GM12872 (cell line): ENCODE measurements around the gene ARHGEF17.

Experiments used
- TF ChIP-seq, protein P1 (sequence below): IDR thresholded peaks from 3 replicates; pipeline ENCODE4 v1.5.1; 2011; ENCODE audit warnings: low read depth, mild to moderate bottlenecking, low read length, moderate library complexity; ENCODE audit not compliant: insufficient read depth

The ARHGEF17 gene

DNA sequence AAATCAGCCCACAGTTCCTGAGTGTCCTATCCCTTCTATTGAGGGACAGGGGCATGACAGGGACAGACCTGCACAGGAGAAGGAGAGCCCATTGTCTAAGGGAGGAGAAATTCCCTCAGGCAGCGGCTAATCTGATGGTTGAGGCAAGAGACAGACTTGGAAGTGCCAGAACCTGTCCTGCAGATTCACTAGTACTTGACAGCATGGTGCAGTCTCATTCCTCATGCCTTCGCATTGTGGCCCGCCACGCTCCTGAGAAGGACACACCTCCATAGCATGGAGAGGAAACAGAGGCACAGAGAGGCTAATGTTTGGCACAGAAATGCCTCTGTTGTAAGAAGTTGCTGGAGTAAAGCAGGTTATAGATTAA lies 32.7 kb upstream of the ARHGEF17 start:
- TF ChIP-seq, protein P1, sequence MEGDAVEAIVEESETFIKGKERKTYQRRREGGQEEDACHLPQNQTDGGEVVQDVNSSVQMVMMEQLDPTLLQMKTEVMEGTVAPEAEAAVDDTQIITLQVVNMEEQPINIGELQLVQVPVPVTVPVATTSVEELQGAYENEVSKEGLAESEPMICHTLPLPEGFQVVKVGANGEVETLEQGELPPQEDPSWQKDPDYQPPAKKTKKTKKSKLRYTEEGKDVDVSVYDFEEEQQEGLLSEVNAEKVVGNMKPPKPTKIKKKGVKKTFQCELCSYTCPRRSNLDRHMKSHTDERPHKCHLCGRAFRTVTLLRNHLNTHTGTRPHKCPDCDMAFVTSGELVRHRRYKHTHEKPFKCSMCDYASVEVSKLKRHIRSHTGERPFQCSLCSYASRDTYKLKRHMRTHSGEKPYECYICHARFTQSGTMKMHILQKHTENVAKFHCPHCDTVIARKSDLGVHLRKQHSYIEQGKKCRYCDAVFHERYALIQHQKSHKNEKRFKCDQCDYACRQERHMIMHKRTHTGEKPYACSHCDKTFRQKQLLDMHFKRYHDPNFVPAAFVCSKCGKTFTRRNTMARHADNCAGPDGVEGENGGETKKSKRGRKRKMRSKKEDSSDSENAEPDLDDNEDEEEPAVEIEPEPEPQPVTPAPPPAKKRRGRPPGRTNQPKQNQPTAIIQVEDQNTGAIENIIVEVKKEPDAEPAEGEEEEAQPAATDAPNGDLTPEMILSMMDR: no peak

DNA sequence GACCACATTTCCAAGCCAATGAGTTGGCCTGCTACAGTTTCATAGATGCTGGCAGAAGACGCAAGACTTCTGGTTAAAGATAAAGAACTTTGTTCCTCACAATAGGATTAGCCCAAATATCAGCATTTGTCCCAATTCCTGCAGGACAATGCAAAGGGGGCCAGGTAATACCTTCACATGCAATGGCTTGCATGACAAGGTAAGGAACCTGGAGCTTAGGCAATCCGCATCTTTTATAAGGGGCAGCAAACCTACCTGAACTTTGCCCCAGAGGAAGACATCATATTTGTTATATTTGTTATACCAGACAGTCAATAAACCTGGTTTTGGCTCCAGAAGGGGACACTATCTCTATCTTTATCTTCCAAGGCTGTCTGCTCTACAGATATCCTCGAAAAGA lies 30.6 kb upstream of the ARHGEF17 start:
- TF ChIP-seq, protein P1: no peak

DNA sequence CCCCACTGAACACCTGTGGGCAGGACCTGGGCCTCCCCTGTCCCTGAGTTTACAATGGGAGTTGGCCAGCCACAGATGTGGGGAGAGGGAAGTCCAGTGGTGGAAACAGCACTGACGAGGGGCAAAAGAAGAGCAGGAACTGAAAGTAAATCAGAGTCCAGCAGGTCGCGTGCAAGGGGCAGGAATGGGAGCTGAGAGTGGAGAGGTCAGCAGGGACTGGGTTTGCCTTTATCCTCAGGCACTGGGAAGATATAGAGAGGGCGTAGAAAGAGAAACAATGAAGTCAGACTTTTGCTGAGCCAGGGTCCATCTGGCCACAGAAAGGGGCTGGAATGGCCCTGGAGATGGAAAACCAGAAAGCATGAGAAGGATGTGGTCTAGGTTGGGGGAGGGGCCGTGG lies 27.4 kb upstream of the ARHGEF17 start:
- TF ChIP-seq, protein P1: no peak

GRCh38 chr11:73281201-73281741 lies 26.8 kb upstream of the ARHGEF17 start:
- TF ChIP-seq, protein P1: no peak

DNA sequence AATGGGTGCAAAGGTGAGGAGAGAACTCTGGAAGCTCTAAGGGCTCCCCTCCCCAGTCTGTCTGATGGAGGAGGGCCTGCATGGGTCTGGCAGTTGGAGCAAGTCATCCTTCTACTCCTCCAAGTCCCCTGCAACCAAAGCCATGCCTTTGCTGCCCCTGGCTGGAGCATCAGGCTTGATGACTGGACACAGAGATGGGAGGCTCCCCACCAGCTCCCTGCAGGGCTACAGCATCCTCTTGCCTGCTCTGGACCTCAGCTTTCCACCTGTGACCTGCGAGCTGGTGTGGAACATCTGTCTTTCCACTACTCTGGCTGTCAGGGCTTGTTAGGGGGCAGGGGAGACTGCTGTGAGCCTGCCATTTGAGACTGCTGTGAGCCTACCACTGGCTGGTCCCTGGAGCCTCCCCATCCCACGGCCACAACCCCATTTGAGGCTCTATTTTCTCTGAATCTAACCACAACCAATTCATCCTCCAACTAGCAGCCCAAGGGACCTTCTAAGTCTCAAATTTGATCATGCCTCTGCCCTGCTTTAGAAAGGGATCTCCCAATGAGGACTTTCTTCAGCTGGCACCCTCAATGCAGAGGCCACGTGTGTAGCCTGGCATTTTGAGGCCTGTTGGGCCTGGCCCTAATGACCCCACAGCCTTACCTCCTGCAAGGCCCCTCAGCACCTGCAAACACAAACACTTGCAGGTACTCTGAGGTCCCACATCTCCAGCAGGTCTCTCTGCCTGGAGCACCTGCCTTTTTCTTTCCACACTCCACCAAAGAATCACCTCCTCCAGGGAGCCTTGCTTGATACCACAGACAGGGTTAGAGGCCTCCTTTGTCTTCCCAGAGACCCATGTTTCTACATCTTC lies 26.0 kb upstream of the ARHGEF17 start:
- TF ChIP-seq, protein P1: no peak

GRCh38 chr11:73283276-73284000 lies 24.6 kb upstream of the ARHGEF17 start:
- TF ChIP-seq, protein P1: no peak

GRCh38 chr11:73284106-73284505 lies 24.0 kb upstream of the ARHGEF17 start:
- TF ChIP-seq, protein P1: no peak
